Measurements from ENCODE around the gene MIER3.

MIER3 gene

DNA sequence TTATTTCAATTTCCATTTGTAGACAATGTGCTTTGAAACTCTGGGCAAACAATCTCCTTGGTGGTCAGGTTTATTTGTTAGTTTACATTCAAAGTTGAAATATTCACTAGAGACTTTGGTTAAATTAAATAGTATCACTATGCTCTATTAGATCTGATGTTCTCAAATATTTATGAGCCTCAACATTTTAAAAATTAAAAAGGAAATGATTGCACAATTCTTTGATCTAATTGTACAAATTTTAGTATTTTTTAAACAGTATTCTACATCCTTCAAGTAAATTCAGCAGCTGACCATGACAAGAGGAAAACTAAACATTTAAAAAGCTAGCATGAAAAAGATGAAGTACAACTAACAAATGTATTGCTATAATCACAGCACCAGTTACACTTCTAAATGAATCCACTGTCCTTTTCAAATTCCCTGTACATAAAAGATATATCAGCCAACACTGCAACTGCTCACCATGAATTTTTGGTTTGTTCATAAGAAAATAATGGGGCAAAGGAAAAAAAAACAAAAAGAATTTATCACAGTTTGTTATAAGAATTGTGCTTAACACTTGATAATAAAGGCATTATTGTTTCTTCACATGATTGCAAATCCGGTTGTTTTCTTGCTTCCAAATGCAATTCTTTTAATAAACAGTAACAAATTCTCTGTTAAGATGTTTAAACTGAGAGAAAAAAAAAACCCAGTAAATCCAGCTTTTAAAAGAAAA lies 31.8 kb downstream of the MIER3 start:
- Histone ChIP-seq H3K79me2 (ENCODE audit: insufficient read depth, low read length) (no peaks in the 10 kb centered on the region), H3K9me3 (ENCODE audit: insufficient read depth, low read length, severe bottlenecking) (no peaks in the 10 kb centered on the region), H3K4me2 (ENCODE audit: insufficient read depth, low read length) (no peak overlapping the region), H3K9ac (ENCODE audit: low read depth, low read length) (no peak overlapping the region), H3K4me1 (ENCODE audit: insufficient read depth, low read length) (no peaks in the 10 kb centered on the region), H3K36me3 (ENCODE audit: insufficient read depth, low read length) (peaks cover 45% of the 10 kb centered on the region), H4K20me1 (ENCODE audit: insufficient read depth, low read length) (no peaks in the 10 kb centered on the region), H3K27me3 (ENCODE audit: insufficient read depth, low read length, poor library complexity) (no peaks in the 10 kb centered on the region), H2AFZ (ENCODE audit: low read depth, low read length) (no peak overlapping the region), H3K4me3 (ENCODE audit: low read depth in 1 of 2, low read length in 2 of 2) (no peak overlapping the region), H3K27ac (ENCODE audit: low read length) (no peak overlapping the region)
- DNase-seq (no peak), ATAC-seq (ENCODE audit: insufficient read depth, low read depth) (no peak)
- TF ChIP-seq EZH2 (IDR thresholded peaks at IDR 0.05; ENCODE audit: borderline replicate concordance, low read depth, low read length, severe bottlenecking) (no peak), CTCF (IDR thresholded peaks at IDR 0.05; ENCODE audit: borderline replicate concordance, extremely low read depth, low read length, poor library complexity, severe bottlenecking) (no peak)

GRCh38 chr5:56918054-56918453 lies 33.9 kb downstream of the MIER3 start:
- no peaks in the 10 kb centered on the region for H3K79me2 ChIP-seq (ENCODE audit: insufficient read depth, low read length)
- H3K27me3 ChIP-seq (ENCODE audit: insufficient read depth, low read length, poor library complexity), result no peaks in the 10 kb centered on the region
- H3K4me3 ChIP-seq (ENCODE audit: low read depth in 1 of 2, low read length in 2 of 2), result no peak overlapping the region
- TF ChIP-seq EZH2 (IDR thresholded peaks at IDR 0.05; ENCODE audit: borderline replicate concordance, low read depth, low read length, severe bottlenecking) (no peak), CTCF (IDR thresholded peaks at IDR 0.05; ENCODE audit: borderline replicate concordance, extremely low read depth, low read length, poor library complexity, severe bottlenecking) (no peak)
- no peak overlapping the region for H3K4me2 ChIP-seq (ENCODE audit: insufficient read depth, low read length)
- H3K9ac ChIP-seq (ENCODE audit: low read depth, low read length), result no peak overlapping the region
- no peak overlapping the region for H2AFZ ChIP-seq (ENCODE audit: low read depth, low read length)
- H4K20me1 ChIP-seq (ENCODE audit: insufficient read depth, low read length), result no peaks in the 10 kb centered on the region
- H3K36me3 ChIP-seq (ENCODE audit: insufficient read depth, low read length), result peaks cover 25% of the 10 kb centered on the region
- H3K27ac ChIP-seq (ENCODE audit: low read length), result no peak overlapping the region
- no peaks in the 10 kb centered on the region for H3K9me3 ChIP-seq (ENCODE audit: insufficient read depth, low read length, severe bottlenecking)
- DNase-seq (no peak), ATAC-seq (ENCODE audit: insufficient read depth, low read depth) (no peak)
- no peaks in the 10 kb centered on the region for H3K4me1 ChIP-seq (ENCODE audit: insufficient read depth, low read length)

DNA sequence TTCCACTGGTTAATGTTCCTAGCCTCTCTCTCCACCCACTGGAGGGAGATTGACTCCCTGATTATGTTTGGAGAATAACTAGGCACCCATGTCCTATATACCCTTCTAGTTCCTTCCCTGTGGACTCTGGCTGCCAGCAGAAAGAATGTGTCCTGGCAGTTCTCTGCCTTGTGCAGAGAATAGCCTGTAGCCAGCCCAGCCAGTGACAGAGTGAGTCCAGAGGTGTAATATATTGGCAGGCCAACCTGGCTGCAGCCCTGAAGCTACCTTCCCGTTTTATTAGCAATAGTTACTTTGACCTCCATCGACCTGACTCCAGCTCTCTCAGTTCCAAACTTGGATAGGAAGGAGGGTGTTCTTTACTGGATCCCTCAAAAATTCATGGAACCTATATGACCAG lies 34.4 kb downstream of the MIER3 start:
- Histone ChIP-seq H2AFZ (ENCODE audit: low read depth, low read length) (no peak overlapping the region), H3K9ac (ENCODE audit: low read depth, low read length) (no peak overlapping the region), H4K20me1 (ENCODE audit: insufficient read depth, low read length) (no peaks in the 10 kb centered on the region), H3K27me3 (ENCODE audit: insufficient read depth, low read length, poor library complexity) (no peaks in the 10 kb centered on the region), H3K79me2 (ENCODE audit: insufficient read depth, low read length) (no peaks in the 10 kb centered on the region), H3K27ac (ENCODE audit: low read length) (no peak overlapping the region), H3K9me3 (ENCODE audit: insufficient read depth, low read length, severe bottlenecking) (no peaks in the 10 kb centered on the region), H3K4me1 (ENCODE audit: insufficient read depth, low read length) (no peaks in the 10 kb centered on the region), H3K36me3 (ENCODE audit: insufficient read depth, low read length) (peaks cover 20% of the 10 kb centered on the region), H3K4me2 (ENCODE audit: insufficient read depth, low read length) (no peak overlapping the region), H3K4me3 (ENCODE audit: low read depth in 1 of 2, low read length in 2 of 2) (no peak overlapping the region)
- TF ChIP-seq EZH2 (IDR thresholded peaks at IDR 0.05; ENCODE audit: borderline replicate concordance, low read depth, low read length, severe bottlenecking), result no peak
- no peak for TF ChIP-seq CTCF (IDR thresholded peaks at IDR 0.05; ENCODE audit: borderline replicate concordance, extremely low read depth, low read length, poor library complexity, severe bottlenecking)
- no peak for DNase-seq
- ATAC-seq (ENCODE audit: insufficient read depth, low read depth), result no peak
